Adrenal gland (tissue), 12 donors: ENCODE results near the gene FBXO24. TPM values are rescaled to one million over a fixed set of nuclear protein-coding genes. Genes with fewer than 3 reads are reported as not detected.
A peak's percentile ranks its signal among the peaks of the same experiment; 100 is the strongest.

Source experiments
- DNase-seq, 7 donors: peaks; one replicate each; pipeline ENCODE4 v3.0.0-alpha.2; 2019 to 2020
- H3K27ac ChIP-seq, 5 donors: fragments of 200-600 bp; sonication (generic) in 4 of 5; 1 replicate in 3 of 5; 2 replicates in 2 of 5; pipeline versions ENCODE4 v1.5.1 to v1.8.0; 2016 to 2020; ENCODE audit warnings: mild to moderate bottlenecking in 1 of 5
- H3K27me3 ChIP-seq: fragments of 200-600 bp; 2 replicates; pipeline ENCODE4 v1.8.0; 2021
- H3K36me3 ChIP-seq, 2 donors: fragments of 200-600 bp; replicated peaks in 1 of 2; 1 replicate in 1 of 2; 2 replicates in 1 of 2; pipeline versions ENCODE4 v1.5.1 to v1.8.0; 2018 to 2022
- H3K4me1 ChIP-seq, 2 donors: fragments of 200-600 bp; replicated peaks in 1 of 2; 1 replicate in 1 of 2; 2 replicates in 1 of 2; pipeline versions ENCODE4 v1.5.1 to v1.8.0; 2018 to 2021
- H3K4me3 ChIP-seq, 4 donors: fragments of 200-600 bp; sonication (generic) in 3 of 4; one replicate each; pipeline ENCODE4 v1.5.1; 2016 to 2018
- H3K9me3 ChIP-seq, 3 donors: fragments of 200-600 bp; sonication (generic) in 1 of 3; replicated peaks in 1 of 3; 1 replicate in 2 of 3; 2 replicates in 1 of 3; pipeline versions ENCODE4 v1.5.1 to v1.8.0; 2016 to 2021
- CTCF ChIP-seq, 6 experiments: fragments of 450-650 bp in 4 of 6; fragments of 200-600 bp in 2 of 6; sonication (generic) in 1 of 6; IDR thresholded peaks; 1 replicate in 5 of 6; 2 replicates in 1 of 6; pipeline versions ENCODE4 v1.5.1 to v1.8.0; 2016 to 2021; ENCODE audit warnings: antibody characterized with exemption in 6 of 6, mild to moderate bottlenecking in 2 of 6, moderate library complexity in 1 of 6
- POLR2A ChIP-seq, 2 donors: fragments of 450-650 bp; IDR thresholded peaks; one replicate each; pipeline ENCODE4 v1.6.1; 2017; ENCODE audit warnings: antibody characterized with exemption in 2 of 2, mild to moderate bottlenecking in 2 of 2, moderate library complexity in 1 of 2
- WGBS, 4 donors: extraction: QIAGEN DNeasy Blood & Tissue Kit in 2 of 4; methylation state at CpG; one replicate each; pipeline versions ENCODE4 v1.1.5 to v1.1.7; 2013 to 2017; 5-methylcytosine and 5-hydroxymethylcytosine counted together
- intact Hi-C, 2 donors: fragments of 100-400 bp; cut with DNase I; formaldehyde crosslinking; loops; one replicate each; pipeline versions ENCODE4 v1.14.1 to v1.15.0; 2022 to 2023
- polyA plus RNA-seq, 3 donors: library from polyadenylated mRNA; stranded (reverse); fragments of 200-250 nt in 2 of 3; fragments of 350-450 nt in 1 of 3; fragmentation: Illumina TruSeq in 1 of 3; extraction: RNeasy Lipid Tissue Mini Kit (QIAGEN cat#74804) in 1 of 3; gene quantifications; one replicate each; pipeline ENCODE4 v1.2.3, GENCODE V29; 2013 to 2014
- total RNA-seq, 9 donors: library from RNA; depleted of rRNA in 4 of 9; stranded (reverse); fragments of >200 nt in 4 of 9; fragments of 120-200 nt in 1 of 9; fragmentation: NEBNext Ultra II Directional in 1 of 9; extraction: Animal tissue kit (Norgen Biotek cat#: 25700) in 1 of 9; gene quantifications; one replicate each; pipeline versions ENCODE4 v1.1.0 to v1.2.4, GENCODE V29; 2013 to 2023
- donor health status: healthy with polysubstance abuse.
- donor health status: Bipolar disorder and iron deficiency.
- donor health status: DM: yes; HTN: yes; CAD: no.
- donor health status: DM: no; HTN: no; CAD: no.
- donor health status: DM: no; HTN: no; CAD: no.
- donor health status: DM: yes; HTN: yes; CAD: no.

FBXO24 gene
- total and polyA plus RNA-seq, 12 donors: 0.16 to 2.8 (median 0.89) TPM; not detected in 2

DNA sequence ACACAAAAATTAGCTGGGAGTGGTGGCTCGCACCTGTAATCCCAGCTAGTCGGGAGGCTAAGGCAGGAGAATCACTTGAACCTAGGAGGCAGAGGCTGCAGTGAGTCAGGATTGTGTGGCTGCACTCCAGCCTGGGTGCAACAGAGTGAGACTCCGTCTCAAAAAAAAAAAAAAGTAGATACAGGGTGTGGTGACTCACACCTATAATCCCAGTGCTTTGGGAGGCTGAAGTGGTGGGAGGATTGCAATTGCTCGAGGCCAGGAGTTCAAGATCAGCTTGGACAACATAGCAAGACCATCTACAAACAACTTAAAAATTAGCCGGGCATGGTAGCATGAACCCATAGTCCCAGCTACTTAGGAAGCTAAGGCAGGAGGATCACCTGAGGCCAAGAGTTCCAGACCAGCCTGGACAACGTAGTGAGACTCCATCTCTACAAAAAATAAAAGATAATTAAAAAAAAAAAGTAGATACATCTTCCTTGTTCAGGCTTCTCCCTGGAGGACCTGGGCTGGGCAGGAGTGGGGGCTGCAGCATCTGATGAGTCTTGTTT, 28.3 kb downstream of the FBXO24 start:
- TF ChIP-seq POLR2A (IDR thresholded peaks at IDR 0.05) (no peak), CTCF (IDR thresholded peaks at IDR 0.05) (no peak)
- H3K27ac ChIP-seq: no peak overlapping the region
- peaks cover 12 to 13% of the 10 kb centered on the region in 2 donors for H3K4me1 ChIP-seq
- 70 to 83% (median 74%) methylated on average over 6 of the region's 6 CpGs for WGBS, 4 donors
- intact Hi-C loops: no loop called here
- no peak overlapping the region for H3K4me3 ChIP-seq
- no peak for DNase-seq
- H3K36me3 ChIP-seq: no peaks in the 10 kb centered on the region
- no peaks in the 10 kb centered on the region for H3K9me3 ChIP-seq
- no peaks in the 10 kb centered on the region for H3K27me3 ChIP-seq

GRCh38 chr7:100620239-100620638, 34.1 kb downstream of the FBXO24 start:
- no peak for DNase-seq
- WGBS, 4 donors: 78 to 98% (median 92%) methylated on average over 4 to 6 of the region's 6 CpGs
- no peak overlapping the region for H3K27ac ChIP-seq
- H3K27me3 ChIP-seq: no peaks in the 10 kb centered on the region
- intact Hi-C loops: no loop called here
- H3K9me3 ChIP-seq: no peaks in the 10 kb centered on the region
- H3K36me3 ChIP-seq: no peaks in the 10 kb centered on the region
- H3K4me3 ChIP-seq: no peak overlapping the region
- TF ChIP-seq POLR2A (IDR thresholded peaks at IDR 0.05): no peak
- no peak for TF ChIP-seq CTCF (IDR thresholded peaks at IDR 0.05)
- H3K4me1 ChIP-seq: peaks cover 0 to 3% of the 10 kb centered on the region in 2 donors

GRCh38 chr7:100620804-100621203, 34.7 kb downstream of the FBXO24 start:
- no peak for DNase-seq
- H3K36me3 ChIP-seq: no peaks in the 10 kb centered on the region
- peaks cover 0 to 3% of the 10 kb centered on the region in 2 donors for H3K4me1 ChIP-seq
- peak overlapping the region in 2 of 5 donors; percentile 81 to 91 for H3K27ac ChIP-seq
- no peaks in the 10 kb centered on the region for H3K9me3 ChIP-seq
- WGBS, 4 donors: 92 to 97% (median 95%) methylated on average over 14 to 23 of the region's 23 CpGs
- intact Hi-C loops: no loop called here
- H3K4me3 ChIP-seq: no peak overlapping the region
- H3K27me3 ChIP-seq: no peaks in the 10 kb centered on the region
- TF ChIP-seq POLR2A (IDR thresholded peaks at IDR 0.05): no peak
- no peak for TF ChIP-seq CTCF (IDR thresholded peaks at IDR 0.05)

DNA sequence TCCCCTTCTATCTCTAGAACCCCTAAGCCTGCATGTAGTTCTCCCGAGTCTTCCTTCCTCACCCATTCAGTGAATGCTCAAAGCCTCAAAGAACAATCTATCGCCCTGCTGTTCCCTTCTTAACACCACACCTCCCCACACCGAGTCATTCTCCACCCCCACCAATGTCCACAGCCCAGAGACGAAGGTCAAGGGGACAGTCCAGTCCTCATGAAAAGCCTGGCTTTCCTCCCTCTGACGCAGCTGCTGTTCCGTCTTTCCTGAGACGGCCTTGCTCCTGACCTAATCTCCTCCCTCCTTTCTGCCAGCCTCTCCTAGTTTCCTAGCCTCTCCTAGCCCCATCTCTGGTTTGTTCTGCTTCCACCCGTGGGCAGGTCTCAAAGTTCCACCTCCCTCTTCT, 35.4 kb downstream of the FBXO24 start:
- DNase-seq: peak; percentile 82 to 94 (median 89)
- Histone ChIP-seq H3K4me3 (no peak overlapping the region), H3K9me3 (no peaks in the 10 kb centered on the region), H3K4me1 (peaks cover 0 to 3% of the 10 kb centered on the region in 2 donors), H3K27ac (peak overlapping the region; percentile 52 to 91 (median 70)), H3K27me3 (no peaks in the 10 kb centered on the region), H3K36me3 (no peaks in the 10 kb centered on the region)
- intact Hi-C loops: no loop called here
- TF ChIP-seq POLR2A (IDR thresholded peaks at IDR 0.05) (peak in 1 of 2 donors; percentile 31), CTCF (IDR thresholded peaks at IDR 0.05) (no peak)
- WGBS, 4 donors: 32 to 57% (median 44%) methylated on average over 8 of the region's 8 CpGs
